EL (cell line): ENCODE measurements around the gene MACO1.
"Not testable (repeated sequence)": the region's sequence is repeated elsewhere in the genome, so short reads cannot be mapped to it uniquely, and the experiment has no call there.

Source experiments
- DNase-seq: peaks from one replicate; pipeline ENCODE4 v3.0.0-alpha.2; 2016

Gene MACO1

GRCh38 chr1:25430073-25430966 is at the start of gene MACO1:
Gene MACO1 (plus strand): TSS chr1:25430897. CDS start chr1:25431099, 202 bp downstream.
- peak; percentile 95 for DNase-seq

GRCh38 chr1:25382543-25382942 is 48.2 kb upstream of the MACO1 start:
- DNase-seq: not testable (repeated sequence)

GRCh38 chr1:25383090-25383489 is 47.6 kb upstream of the MACO1 start:
- peak; percentile 71 for DNase-seq

GRCh38 chr1:25383875-25384274 is 46.8 kb upstream of the MACO1 start:
- not testable (repeated sequence) for DNase-seq

GRCh38 chr1:25387096-25387495 is 43.6 kb upstream of the MACO1 start:
- not testable (repeated sequence) for DNase-seq

- DNase-seq: not testable (repeated sequence)
Observed at GRCh38 chr1:25388691-25389090, 42.0 kb upstream of the MACO1 start.

GRCh38 chr1:25389721-25390120 is 41.0 kb upstream of the MACO1 start:
- not testable (repeated sequence) for DNase-seq

- DNase-seq: no peak
Observed at GRCh38 chr1:25392841-25393240, 37.9 kb upstream of the MACO1 start.

GRCh38 chr1:25397549-25397948 is 33.1 kb upstream of the MACO1 start:
- not testable (repeated sequence) for DNase-seq

- DNase-seq: not testable (repeated sequence)
Observed at GRCh38 chr1:25398079-25398478, 32.6 kb upstream of the MACO1 start.

- DNase-seq: not testable (repeated sequence)
Observed at GRCh38 chr1:25402947-25403803, 27.5 kb upstream of the MACO1 start.

GRCh38 chr1:25405731-25406305 is 24.9 kb upstream of the MACO1 start:
- not testable (repeated sequence) for DNase-seq

- not testable (repeated sequence) for DNase-seq
Observed at GRCh38 chr1:25409641-25410427, 20.9 kb upstream of the MACO1 start.

GRCh38 chr1:25412872-25413623 is 17.6 kb upstream of the MACO1 start:
- DNase-seq: not testable (repeated sequence)

- DNase-seq: not testable (repeated sequence)
Observed at GRCh38 chr1:25414157-25414556, 16.5 kb upstream of the MACO1 start.

GRCh38 chr1:25414578-25414977 is 16.1 kb upstream of the MACO1 start:
- DNase-seq: peak; percentile 32

GRCh38 chr1:25417280-25417679 is 13.4 kb upstream of the MACO1 start:
- not testable (repeated sequence) for DNase-seq

GRCh38 chr1:25419339-25419738 is 11.4 kb upstream of the MACO1 start:
- DNase-seq: not testable (repeated sequence)

- not testable (repeated sequence) for DNase-seq
Observed at GRCh38 chr1:25420715-25421114, 10.0 kb upstream of the MACO1 start, which contains the start of gene RHCE. Gene RHCE (minus strand): TSS chr1:25420825. CDS start chr1:25420786, 39 bp downstream.

- DNase-seq: not testable (repeated sequence)
Observed at GRCh38 chr1:25423206-25423605, 7.5 kb upstream of the MACO1 start.
